ENCODE data around the gene MRPL10. TPM values are rescaled to one million over a fixed set of nuclear protein-coding genes. Genes with fewer than 3 reads are reported as not detected.

The MRPL10 gene
- polyA plus RNA-seq, 2 of the 4 experiments (the other 2 are of a cell fraction), result 62.8 to 97.7 TPM

GRCh38 chr17:47821031-47821423 lies 10.3 kb downstream of the MRPL10 start:
- peak overlapping the region; percentile 97 for H3K4me2 ChIP-seq
- peak overlapping the region; percentile 77 for H3K4me3 ChIP-seq
- peak; percentile 4 to 10; a peak in 4 of 6 replicates for ATAC-seq
- TF ChIP-seq, protein P1, sequence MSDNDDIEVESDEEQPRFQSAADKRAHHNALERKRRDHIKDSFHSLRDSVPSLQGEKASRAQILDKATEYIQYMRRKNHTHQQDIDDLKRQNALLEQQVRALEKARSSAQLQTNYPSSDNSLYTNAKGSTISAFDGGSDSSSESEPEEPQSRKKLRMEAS (IDR thresholded peaks at IDR 0.05), result no peak
- TF ChIP-seq NFE2L2 (conservative IDR thresholded peaks at IDR 0.05; ENCODE audit: low read length) (no peak), RNF2 (IDR thresholded peaks at IDR 0.05; ENCODE audit: borderline replicate concordance, low read depth) (no peak), HOXA7 (CRISPR knock-in tag; IDR thresholded peaks at IDR 0.05) (no peak), RARB (CRISPR knock-in tag; IDR thresholded peaks at IDR 0.05) (no peak), HES2 (IDR thresholded peaks at IDR 0.05) (no peak)
- H3K27ac ChIP-seq, result peak overlapping the region; percentile 77 to 85
- ChIA-PET CTCF (interaction anchor here (0.7 to 4.1 kb wide), 14 partner anchors 7 to 157 kb away, joined by 3 to 27 read pairs (median 6); partner anchors contain the start of genes LRRC46, MRPL10 and SCRN2), POLR2A (interaction anchor here (1.0 to 2.6 kb wide), 2 partner anchors 10 to 151 kb away, joined by 3 to 58 read pairs; partner anchors contain the start of genes LRRC46 and MRPL10)
- no peak for FAIRE-seq
- DNase-seq (ENCODE audit: low read depth in 1 of 2, low spot score in 1 of 2), result no peak
- H3K9me3 ChIP-seq, result no peaks in the 10 kb centered on the region
- 26% methylated on average over 4 of the region's 4 CpGs for WGBS (ENCODE audit: missing lambda C conversion rate)
- H3K4me1 ChIP-seq, result peaks cover 21% of the 10 kb centered on the region

- ChIA-PET CTCF (interaction anchor here (0.8 to 4.1 kb wide), 5 partner anchors 11 to 156 kb away, joined by 3 to 27 read pairs (median 3); partner anchors contain the start of genes LRRC46, MRPL10 and SCRN2), POLR2A (no interaction called here)
- no peak overlapping the region for H3K27ac ChIP-seq
- peaks cover 21% of the 10 kb centered on the region for H3K4me1 ChIP-seq
- FAIRE-seq (no peak), DNase-seq (ENCODE audit: low read depth in 1 of 2, low spot score in 1 of 2) (peak in 1 of 2 experiments; percentile 25), ATAC-seq (no peak)
- H3K4me2 ChIP-seq, result peak overlapping the region; percentile 97
- H3K9me3 ChIP-seq, result no peaks in the 10 kb centered on the region
- WGBS (ENCODE audit: missing lambda C conversion rate), result 73% methylated on average over 12 of the region's 12 CpGs
- no peak overlapping the region for H3K4me3 ChIP-seq
- TF ChIP-seq POLR2AphosphoS2 (conservative IDR thresholded peaks at IDR 0.05; ENCODE audit: low read length), result no peak
- no peak for TF ChIP-seq CHD2 (IDR thresholded peaks at IDR 0.05; ENCODE audit: low read length, partially characterized antibody)
- TF ChIP-seq CBX8 (IDR thresholded peaks at IDR 0.05), result no peak
- TF ChIP-seq EP300 (IDR thresholded peaks at IDR 0.05), result no peak
- no peak for TF ChIP-seq RNF2 (IDR thresholded peaks at IDR 0.05; ENCODE audit: borderline replicate concordance, low read depth)
- TF ChIP-seq TFCP2L1 (CRISPR knock-in tag; IDR thresholded peaks at IDR 0.05), result no peak
- TF ChIP-seq JUN (IDR thresholded peaks at IDR 0.05), result no peak
- no peak for TF ChIP-seq TP53 (CRISPR knock-in tag; IDR thresholded peaks at IDR 0.05)
- TF ChIP-seq ZSCAN20 (CRISPR knock-in tag; IDR thresholded peaks at IDR 0.05), result no peak
- TF ChIP-seq CEBPB (IDR thresholded peaks at IDR 0.05), result no peak
- TF ChIP-seq RCOR1 (IDR thresholded peaks at IDR 0.05; ENCODE audit: low read depth, low read length), result no peak
- no peak for TF ChIP-seq HOXB5 (CRISPR knock-in tag; IDR thresholded peaks at IDR 0.05)
- TF ChIP-seq ZC3H11A (IDR thresholded peaks at IDR 0.05), result no peak
- TF ChIP-seq, protein P2, sequence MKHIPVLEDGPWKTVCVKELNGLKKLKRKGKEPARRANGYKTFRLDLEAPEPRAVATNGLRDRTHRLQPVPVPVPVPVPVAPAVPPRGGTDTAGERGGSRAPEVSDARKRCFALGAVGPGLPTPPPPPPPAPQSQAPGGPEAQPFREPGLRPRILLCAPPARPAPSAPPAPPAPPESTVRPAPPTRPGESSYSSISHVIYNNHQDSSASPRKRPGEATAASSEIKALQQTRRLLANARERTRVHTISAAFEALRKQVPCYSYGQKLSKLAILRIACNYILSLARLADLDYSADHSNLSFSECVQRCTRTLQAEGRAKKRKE (CRISPR knock-in tag; IDR thresholded peaks at IDR 0.05; ENCODE audit: low read depth), result no peak
- TF ChIP-seq EHMT2 (IDR thresholded peaks at IDR 0.05; ENCODE audit: low read depth), result no peak
- TF ChIP-seq, protein P3, sequence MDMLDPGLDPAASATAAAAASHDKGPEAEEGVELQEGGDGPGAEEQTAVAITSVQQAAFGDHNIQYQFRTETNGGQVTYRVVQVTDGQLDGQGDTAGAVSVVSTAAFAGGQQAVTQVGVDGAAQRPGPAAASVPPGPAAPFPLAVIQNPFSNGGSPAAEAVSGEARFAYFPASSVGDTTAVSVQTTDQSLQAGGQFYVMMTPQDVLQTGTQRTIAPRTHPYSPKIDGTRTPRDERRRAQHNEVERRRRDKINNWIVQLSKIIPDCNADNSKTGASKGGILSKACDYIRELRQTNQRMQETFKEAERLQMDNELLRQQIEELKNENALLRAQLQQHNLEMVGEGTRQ (IDR thresholded peaks at IDR 0.05), result no peak
- no peak for TF ChIP-seq EHF (CRISPR knock-in tag; IDR thresholded peaks at IDR 0.05)
- TF ChIP-seq, protein P4, sequence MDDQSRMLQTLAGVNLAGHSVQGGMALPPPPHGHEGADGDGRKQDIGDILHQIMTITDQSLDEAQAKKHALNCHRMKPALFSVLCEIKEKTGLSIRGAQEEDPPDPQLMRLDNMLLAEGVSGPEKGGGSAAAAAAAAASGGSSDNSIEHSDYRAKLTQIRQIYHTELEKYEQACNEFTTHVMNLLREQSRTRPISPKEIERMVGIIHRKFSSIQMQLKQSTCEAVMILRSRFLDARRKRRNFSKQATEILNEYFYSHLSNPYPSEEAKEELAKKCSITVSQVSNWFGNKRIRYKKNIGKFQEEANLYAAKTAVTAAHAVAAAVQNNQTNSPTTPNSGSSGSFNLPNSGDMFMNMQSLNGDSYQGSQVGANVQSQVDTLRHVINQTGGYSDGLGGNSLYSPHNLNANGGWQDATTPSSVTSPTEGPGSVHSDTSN (IDR thresholded peaks at IDR 0.05), result no peak
- TF ChIP-seq SREBF2 (IDR thresholded peaks at IDR 0.05), result no peak
These were observed 11.1 kb downstream of the MRPL10 start for GRCh38 chr17:47820033-47820789.
